Lower leg skin (tissue), 3 donors: ENCODE data around the gene CLTRN.

Experiments used
- CTCF ChIP-seq, 3 donors: fragments of 450-650 bp; IDR thresholded peaks; one replicate each; pipeline ENCODE4 v1.5.1; 2016; ENCODE audit warnings: antibody characterized with exemption in 3 of 3, mild to moderate bottlenecking in 3 of 3, moderate library complexity in 2 of 3
- POLR2A ChIP-seq, 2 donors: fragments of 450-650 bp; IDR thresholded peaks; one replicate each; pipeline ENCODE4 v1.6.1; 2016 to 2017; ENCODE audit warnings: antibody characterized with exemption in 2 of 2, mild to moderate bottlenecking in 1 of 2, moderate library complexity in 1 of 2

- TF ChIP-seq CTCF (IDR thresholded peaks at IDR 0.05), result no peak
- no peak for TF ChIP-seq POLR2A (IDR thresholded peaks at IDR 0.05)
Measured at GRCh38 chrX:15616531-15616930, 48.1 kb downstream of the CLTRN start.
